SH-SY5Y (cell line): Measurements from ENCODE around the gene RABGGTA.

Source experiments
- GATA2 ChIP-seq: IDR thresholded peaks from 2 replicates; pipeline ENCODE4 v1.6.1; 2011; ENCODE audit warnings: mild to moderate bottlenecking, low read depth, low read length
- GATA3 ChIP-seq: IDR thresholded peaks from 2 replicates; pipeline ENCODE4 v1.6.1; 2011; ENCODE audit warnings: low read depth, mild to moderate bottlenecking, low read length, moderate library complexity

- TF ChIP-seq GATA3 (no peak), GATA2 (no peak)
Measured at GRCh38 chr14:24235804-24236688, 35.4 kb downstream of the RABGGTA start.
